GM12801 (cell line): ENCODE data around the gene ACOX2.

Experiments
- TF ChIP-seq, protein P1 (sequence below): IDR thresholded peaks from one replicate; pipeline ENCODE4 v1.5.1; 2011; ENCODE audit warnings: control low read depth; ENCODE audit not compliant: insufficient read length; ENCODE audit errors: extremely low read depth

ACOX2 gene

DNA sequence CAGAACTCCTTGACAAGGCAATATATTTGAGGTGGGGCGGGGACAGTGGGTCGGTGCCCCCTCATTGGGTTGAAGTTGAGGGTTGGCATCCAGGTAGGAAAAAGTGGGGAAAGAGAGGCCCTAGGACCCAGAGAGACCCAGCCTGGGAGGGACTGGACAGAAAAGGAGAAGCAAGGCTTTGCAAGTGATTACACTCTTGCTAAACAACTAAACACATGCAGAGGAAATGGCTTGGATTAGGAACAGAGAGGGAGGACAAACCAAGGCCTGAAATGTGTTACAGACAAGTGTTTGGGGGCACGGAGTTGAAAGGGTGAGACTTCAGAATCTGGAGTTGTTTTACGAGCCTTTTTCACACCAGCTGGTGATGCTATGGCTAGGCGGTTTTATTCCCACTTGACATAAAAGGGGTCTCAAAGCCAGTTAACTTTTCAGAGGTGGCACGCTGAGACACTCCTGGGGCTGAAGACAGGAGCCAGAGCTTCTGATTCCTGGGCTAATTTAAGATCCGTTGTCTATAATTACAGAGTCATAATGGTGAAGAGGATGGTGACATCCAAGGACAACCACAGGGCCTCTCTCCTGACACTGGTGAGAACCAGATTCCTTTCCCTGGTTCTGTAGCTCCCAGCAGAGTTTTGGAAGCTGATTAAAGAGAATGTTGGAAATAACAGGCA lies 52.8 kb downstream of the ACOX2 start:
- TF ChIP-seq, protein P1, sequence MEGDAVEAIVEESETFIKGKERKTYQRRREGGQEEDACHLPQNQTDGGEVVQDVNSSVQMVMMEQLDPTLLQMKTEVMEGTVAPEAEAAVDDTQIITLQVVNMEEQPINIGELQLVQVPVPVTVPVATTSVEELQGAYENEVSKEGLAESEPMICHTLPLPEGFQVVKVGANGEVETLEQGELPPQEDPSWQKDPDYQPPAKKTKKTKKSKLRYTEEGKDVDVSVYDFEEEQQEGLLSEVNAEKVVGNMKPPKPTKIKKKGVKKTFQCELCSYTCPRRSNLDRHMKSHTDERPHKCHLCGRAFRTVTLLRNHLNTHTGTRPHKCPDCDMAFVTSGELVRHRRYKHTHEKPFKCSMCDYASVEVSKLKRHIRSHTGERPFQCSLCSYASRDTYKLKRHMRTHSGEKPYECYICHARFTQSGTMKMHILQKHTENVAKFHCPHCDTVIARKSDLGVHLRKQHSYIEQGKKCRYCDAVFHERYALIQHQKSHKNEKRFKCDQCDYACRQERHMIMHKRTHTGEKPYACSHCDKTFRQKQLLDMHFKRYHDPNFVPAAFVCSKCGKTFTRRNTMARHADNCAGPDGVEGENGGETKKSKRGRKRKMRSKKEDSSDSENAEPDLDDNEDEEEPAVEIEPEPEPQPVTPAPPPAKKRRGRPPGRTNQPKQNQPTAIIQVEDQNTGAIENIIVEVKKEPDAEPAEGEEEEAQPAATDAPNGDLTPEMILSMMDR: no peak

DNA sequence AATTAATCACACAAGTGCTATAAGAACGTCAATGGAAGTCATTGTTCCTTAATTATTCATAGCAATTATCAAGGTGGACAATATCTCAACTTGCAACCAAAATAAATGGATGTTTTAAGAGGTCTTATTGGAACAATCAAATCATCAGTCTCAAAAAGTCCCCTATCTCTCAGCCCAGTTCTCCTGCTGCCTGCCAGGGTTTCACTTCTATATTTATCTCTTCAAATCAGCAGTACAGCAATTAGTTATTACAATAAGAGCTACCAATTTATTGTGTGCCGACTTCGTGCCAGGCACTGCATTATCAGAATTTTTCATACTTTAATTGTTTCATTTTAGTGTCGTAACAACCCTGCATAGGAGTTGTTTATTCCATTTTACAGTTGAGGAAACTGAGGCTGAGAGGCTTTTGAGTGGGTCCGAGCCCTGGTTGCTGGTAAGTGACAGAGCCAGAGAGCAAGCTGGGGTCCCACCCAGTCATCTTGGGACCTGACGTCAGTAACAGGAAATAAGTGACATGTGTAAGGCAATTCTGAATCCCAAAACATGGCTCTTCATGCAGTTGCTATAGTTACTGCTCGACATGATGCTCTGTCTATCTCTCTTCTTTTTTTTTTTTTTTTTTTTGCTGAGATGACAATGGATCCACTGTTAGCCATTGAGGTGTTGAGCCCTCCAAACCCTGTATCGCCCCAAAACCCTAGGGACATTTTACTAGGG lies 53.9 kb downstream of the ACOX2 start:
- TF ChIP-seq, protein P1: no peak

DNA sequence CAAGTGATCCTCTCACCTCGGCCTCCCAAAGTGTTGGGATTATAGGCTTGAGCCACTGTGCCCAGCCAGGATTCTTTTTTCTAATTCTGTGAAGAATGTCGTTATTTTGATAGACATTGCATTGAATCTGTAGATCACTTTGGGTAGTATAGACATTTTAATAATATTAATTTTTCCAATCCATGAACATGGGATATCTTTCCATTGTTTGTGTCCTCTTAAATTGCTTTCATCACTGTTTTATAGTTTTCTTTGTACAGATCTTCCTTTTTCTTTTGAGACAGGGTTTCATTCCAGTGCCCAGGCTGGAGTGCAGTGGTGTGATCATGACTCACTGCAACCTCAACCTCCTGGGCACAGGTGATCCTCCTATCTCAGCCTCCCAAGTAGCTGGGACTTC lies 56.7 kb downstream of the ACOX2 start:
- TF ChIP-seq, protein P1: no peak

DNA sequence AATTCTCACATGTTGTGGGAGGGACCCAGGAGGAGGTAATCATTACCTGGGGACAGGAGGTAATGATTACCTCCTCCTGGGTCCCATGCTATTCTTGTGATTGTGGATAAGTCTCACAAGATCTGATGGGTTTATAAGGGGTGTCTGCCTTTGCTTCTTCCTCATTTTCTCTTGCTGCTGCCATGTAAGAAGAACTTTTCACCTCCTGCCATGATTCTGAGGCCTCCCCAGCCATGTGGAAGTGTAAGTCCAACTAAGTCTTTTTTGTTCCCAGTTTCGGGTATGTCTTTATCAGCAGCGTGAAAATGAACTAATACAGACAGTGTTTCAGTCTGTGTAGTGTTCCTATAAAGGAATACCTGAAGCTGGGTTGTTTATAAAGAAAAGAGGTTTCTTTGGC lies 58.2 kb downstream of the ACOX2 start:
- TF ChIP-seq, protein P1: no peak

DNA sequence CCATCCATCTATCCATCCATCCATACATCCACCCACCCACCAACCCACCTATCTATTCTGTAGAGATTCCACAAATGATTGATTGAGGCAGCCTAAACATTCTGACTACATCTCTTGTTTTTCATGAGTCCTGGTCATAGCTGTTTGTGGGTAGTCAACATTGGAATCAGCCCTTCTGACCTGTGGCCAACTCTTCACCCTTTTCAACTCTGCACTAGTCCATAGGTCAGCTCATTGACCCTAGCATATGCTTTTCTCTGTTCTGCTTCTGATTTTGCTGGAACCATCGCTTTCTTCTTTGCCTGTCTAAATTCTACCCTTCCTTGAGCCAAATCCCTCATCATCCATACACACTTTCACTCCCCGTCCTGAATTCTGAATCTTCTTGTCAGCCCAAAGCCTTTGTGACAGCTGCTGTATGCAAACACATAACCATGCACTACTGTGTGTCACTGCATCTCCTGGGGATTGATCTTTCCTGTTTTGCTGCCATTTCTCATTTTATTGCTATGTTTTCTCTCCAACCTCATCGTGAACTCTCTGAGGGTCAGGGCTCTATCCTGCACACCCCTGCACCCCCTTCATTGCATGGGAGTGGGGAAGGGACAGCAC lies 61.9 kb downstream of the ACOX2 start:
- TF ChIP-seq, protein P1: no peak

DNA sequence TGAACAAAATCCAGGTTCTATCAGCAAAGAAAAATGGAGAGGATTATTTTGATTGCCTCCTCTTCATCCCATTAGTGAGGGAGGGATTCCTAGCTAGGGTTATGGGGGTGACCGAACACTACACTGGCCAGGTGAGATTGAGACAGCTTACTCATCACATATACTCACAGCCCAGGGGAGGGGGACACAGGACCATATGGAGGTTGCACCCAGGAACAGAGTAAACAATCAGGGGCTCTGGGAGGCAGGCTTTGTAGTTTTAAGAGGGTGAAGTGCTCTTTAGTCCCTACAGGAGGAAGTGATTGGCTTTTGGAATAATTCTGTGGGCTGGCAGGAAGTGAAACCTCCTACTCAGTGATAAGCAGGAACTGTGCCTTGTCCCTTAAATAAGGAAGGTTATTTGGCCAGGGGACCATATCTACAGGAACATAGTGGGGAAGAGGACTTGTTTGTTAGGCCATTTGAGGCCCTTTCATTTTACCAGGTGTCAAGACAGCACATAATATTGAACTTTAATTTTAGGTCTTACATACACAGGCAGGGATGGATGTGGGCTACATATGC lies 62.6 kb downstream of the ACOX2 start:
- TF ChIP-seq, protein P1: no peak

DNA sequence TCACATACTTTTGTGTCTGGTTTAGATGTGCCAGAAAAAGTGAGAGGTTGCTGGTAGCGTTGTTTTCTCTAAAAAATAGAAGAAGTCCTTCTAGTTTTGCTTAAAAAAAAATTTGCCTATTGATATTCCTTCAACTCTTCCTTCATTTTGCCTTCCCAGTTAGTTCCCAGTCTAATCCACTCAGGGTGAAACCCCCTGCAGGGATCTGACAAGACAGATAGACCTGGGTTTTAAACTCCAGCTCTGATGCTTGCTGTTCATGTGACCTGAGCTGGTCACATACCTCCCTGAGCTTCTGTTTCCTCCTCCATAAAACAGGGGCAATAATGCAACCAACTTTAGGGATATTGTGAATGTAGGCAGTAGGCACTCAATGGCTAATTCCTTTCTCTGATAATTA lies 63.7 kb downstream of the ACOX2 start:
- TF ChIP-seq, protein P1: no peak
